Omental fat pad (tissue), 4 donors: ENCODE measurements around the gene NFIA. TPM values are rescaled to one million over a fixed set of nuclear protein-coding genes. Genes with fewer than 3 reads are reported as not detected.

Experiments
- ATAC-seq: fragments of 150-250 bp; one replicate; pipeline ENCODE4 v1.9.1; 2016; ENCODE audit warnings: mild to moderate bottlenecking, moderate library complexity; ENCODE audit not compliant: low FRiP score
- DNase-seq: peaks from one replicate; pipeline ENCODE4 v3.0.0-alpha.2; 2019; ENCODE audit warnings: low spot score
- CTCF ChIP-seq, 3 donors: fragments of 450-650 bp; IDR thresholded peaks; one replicate each; pipeline ENCODE4 v1.5.1; 2016 to 2017; ENCODE audit warnings: antibody characterized with exemption in 3 of 3, mild to moderate bottlenecking in 3 of 3, moderate library complexity in 2 of 3
- total RNA-seq, 4 donors: library from RNA; depleted of rRNA; stranded (reverse); fragments of >200 nt; gene quantifications; one replicate each; pipeline ENCODE4 v1.1.0, GENCODE V29; 2016

Gene NFIA
- total RNA-seq, 4 donors from 2014 or later, result 61.1 to 159 (median 77.5) TPM

GRCh38 chr1:61450872-61451571 is 368.7 kb downstream of the NFIA start:
- TF ChIP-seq CTCF (IDR thresholded peaks at IDR 0.05), result no peak
- no peak for DNase-seq
- no peak for ATAC-seq

GRCh38 chr1:61451572-61451968 is 369.2 kb downstream of the NFIA start:
- DNase-seq (no peak), ATAC-seq (no peak)
- TF ChIP-seq CTCF (IDR thresholded peaks at IDR 0.05), result no peak

GRCh38 chr1:61452176-61453035 is 370.0 kb downstream of the NFIA start:
- no peak for TF ChIP-seq CTCF (IDR thresholded peaks at IDR 0.05)
- ATAC-seq, result no peak
- no peak for DNase-seq

GRCh38 chr1:61453111-61453961 is 371.0 kb downstream of the NFIA start:
- no peak for TF ChIP-seq CTCF (IDR thresholded peaks at IDR 0.05)
- DNase-seq (peak; percentile 70), ATAC-seq (peak; percentile 93)

GRCh38 chr1:61455400-61455799 is 373.0 kb downstream of the NFIA start:
- no peak for TF ChIP-seq CTCF (IDR thresholded peaks at IDR 0.05)
- ATAC-seq, result no peak
- DNase-seq, result no peak

GRCh38 chr1:61457526-61458040 is 375.2 kb downstream of the NFIA start:
- ATAC-seq (no peak), DNase-seq (no peak)
- TF ChIP-seq CTCF (IDR thresholded peaks at IDR 0.05), result no peak
